Hematopoietic multipotent progenitor cell treated with erythropoietin and hydrocortisone succinate and interleukin-3 and kit ligand, for 15 days (in vitro differentiated cells): ENCODE data around the gene ECI1.
A peak's percentile ranks its signal among the peaks of the same experiment; 100 is the strongest.
"Not testable (repeated sequence)": the region's sequence is repeated elsewhere in the genome, so short reads cannot be mapped to it uniquely, and the experiment has no call there.

ENCODE experiments used
- DNase-seq: peaks from one replicate; pipeline ENCODE4 v3.0.0-alpha.2; 2015; ENCODE audit warnings: low spot score

ECI1 gene

GRCh38 chr16:2210386-2211365, 40.7 kb downstream of the ECI1 start, which contains the start of gene BRICD5:
Gene BRICD5, minus strand, starts transcription at chr16:2210863. Its CDS starts 30 bp downstream, at chr16:2210833.
- DNase-seq, result no peak

DNA sequence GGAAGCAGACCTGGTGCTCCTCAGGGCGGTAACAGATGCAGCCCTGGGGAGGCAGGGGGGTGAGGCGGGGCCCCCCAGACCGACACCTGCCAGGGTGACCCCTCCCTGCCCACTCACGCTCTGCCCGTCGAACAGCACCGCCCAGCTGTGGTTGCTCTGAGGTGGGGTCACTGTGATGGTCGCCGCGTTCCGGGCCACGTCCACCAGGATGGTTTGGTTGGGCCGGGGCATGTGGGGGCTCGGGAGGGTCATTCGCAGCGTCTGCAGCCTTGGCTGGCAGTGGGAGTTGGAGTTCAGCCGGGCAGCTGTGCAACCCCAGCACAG, 41.4 kb downstream of the ECI1 start:
- no peak for DNase-seq

DNA sequence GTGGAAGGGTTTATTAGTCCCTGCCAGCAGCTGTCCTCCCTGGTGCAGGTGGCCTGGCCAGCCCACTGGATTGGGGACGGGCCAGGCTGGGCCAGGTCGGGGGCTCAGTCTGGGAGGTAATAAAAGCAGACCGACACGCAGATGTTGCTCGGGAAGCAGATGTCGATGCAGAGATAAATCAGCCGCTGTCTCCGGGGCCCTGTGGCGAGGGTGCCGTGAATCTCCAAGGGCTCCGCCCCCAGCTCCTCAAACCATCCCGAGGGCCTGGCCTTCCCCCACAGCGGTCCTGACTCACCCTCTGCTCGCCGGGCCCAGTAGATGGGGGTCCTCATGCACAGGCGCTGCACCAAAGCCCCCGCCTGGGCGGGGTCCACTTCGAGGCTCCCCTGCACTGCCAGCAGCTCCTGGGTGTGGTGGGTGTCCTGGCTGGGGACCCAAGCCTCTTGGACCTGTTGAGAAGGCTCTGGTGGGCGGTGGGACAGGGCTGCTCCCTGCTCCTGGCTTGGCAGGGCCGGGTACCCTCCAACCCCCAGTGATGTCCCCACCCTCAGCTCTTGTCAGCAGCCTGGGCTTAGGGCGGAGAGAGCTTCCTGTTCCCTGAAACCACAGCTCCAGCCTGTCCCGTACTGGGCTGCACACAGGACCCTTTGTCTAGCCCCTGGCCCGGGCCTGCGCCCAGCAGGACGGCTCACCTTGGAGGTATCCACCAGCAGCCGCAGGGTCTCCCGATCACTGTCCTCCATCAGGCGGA, 42.0 kb downstream of the ECI1 start:
- DNase-seq, result no peak

DNA sequence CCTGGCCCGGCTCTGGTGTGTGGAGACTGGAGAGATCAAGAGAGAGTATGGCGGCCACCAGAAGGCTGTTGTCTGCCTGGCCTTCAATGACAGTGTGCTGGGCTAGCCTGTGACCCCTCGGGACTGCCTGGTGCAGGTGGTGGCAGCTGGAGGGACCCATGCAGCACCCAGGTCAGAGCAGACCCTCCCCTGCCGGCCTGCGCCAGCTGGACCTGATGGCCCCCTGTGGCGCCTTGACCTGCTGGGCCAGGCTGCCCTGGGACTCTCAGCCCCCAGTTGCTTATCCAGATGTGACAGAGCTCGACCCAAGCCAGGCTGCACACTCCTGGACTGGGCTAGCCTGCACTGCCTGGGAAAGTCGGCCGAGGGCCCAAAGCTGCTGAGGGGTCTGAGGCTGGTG, 42.6 kb downstream of the ECI1 start:
- no peak for DNase-seq

DNA sequence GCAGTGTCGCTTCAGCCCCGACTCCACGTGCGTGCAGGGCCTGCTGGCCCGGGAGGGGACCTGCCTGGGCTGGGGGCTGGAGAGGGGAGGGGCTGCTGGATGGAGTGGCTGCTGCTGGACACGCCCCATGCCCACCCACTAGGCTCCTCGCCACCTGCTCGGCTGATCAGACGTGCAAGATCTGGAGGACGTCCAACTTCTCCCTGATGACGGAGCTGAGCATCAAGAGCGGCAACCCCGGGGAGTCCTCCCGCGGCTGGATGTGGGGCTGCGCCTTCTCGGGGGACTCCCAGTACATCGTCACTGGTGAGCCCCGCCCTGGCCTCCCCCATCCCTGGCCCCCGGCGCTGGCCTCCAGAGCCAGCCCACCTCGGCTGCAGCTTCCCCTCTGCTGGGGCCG, 43.1 kb downstream of the ECI1 start:
- DNase-seq, result no peak

DNA sequence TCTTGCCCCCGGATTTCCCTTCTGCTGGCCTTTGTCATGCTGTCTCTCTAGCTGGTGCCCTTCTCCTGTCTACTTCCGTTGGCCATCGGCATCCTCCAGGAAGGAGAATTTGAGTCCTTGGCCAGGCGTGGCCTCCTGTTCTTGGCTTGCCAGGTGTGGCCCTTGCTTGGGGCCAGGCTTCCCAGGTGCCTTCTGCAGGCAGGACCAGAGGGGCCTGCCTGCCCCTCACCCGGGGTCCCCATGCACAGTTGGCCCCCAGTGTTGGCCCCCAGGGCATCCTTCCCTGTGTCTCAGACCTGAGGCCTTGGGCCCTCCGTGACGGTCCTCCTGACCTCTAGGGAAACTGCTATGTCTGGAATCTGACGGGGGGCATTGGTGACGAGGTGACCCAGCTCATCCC, 43.5 kb downstream of the ECI1 start:
- DNase-seq, result no peak

- no peak for DNase-seq
These were observed 44.5 kb downstream of the ECI1 start for GRCh38 chr16:2206780-2207433.

DNA sequence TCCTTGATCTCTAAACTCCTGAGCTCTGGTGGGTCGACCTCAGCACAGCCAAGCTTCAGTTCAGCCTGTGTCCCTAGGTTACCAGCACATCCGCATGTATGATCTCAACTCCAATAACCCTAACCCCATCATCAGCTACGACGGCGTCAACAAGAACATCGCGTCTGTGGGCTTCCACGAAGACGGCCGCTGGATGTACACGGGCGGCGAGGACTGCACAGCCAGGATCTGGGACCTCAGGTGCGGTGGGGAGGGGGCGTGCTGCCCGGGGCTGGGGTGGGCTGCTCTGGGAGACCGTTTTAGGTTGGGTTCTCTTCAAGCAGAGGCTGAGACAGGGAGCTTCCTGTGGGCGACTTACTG, 45.0 kb downstream of the ECI1 start:
- no peak for DNase-seq

- DNase-seq, result no peak
These were observed 45.4 kb downstream of the ECI1 start for GRCh38 chr16:2205967-2206313.

DNA sequence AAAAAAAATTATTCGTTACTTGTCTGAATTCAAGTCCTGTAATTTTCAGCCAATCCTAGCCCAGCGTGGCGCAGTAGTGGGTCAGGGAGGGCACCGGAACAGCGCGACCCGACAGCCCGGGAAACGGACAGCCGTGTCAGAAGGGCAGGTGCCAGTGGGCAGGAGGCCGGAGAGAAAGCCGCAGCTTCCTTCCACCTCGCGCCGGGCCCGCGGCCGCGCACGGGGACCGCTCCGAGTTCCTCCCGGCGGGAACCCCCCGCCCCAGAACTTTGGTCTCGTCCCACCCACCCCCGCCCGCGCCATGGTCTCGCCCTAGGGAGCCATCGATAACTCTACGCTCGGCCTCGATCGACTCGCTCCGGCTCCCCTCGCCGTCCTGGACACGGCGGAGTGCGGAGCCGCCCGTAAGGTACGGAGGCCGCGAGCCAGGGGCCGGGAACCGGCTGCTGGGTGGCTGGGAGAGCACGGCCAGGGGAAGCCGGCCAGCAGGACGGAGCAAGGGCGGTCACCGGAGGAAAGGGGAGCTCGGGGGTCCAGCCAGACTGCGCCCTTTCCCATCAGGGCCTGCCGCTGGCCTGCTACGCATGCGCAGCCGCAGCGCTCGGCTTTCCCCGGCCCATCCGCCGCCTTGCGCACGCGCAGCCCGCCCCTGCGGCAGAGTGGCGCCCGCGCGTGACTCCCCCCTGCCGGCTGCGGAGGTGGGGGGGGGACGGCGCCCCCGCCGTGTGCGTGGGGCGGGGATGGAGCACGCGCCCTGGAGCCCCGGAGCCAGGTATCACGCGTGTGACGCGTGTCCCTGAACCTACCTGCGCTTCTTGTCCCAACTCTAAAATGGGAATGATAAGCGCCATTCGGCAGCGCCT, 46.1 kb downstream of the ECI1 start, which contains the start of gene MLST8:
Gene MLST8, plus strand, starts transcription at position 351 of the 863 bp plus-strand sequence. CDS start 632 bp downstream, outside the sequence.
- DNase-seq, result peak; percentile 90

DNA sequence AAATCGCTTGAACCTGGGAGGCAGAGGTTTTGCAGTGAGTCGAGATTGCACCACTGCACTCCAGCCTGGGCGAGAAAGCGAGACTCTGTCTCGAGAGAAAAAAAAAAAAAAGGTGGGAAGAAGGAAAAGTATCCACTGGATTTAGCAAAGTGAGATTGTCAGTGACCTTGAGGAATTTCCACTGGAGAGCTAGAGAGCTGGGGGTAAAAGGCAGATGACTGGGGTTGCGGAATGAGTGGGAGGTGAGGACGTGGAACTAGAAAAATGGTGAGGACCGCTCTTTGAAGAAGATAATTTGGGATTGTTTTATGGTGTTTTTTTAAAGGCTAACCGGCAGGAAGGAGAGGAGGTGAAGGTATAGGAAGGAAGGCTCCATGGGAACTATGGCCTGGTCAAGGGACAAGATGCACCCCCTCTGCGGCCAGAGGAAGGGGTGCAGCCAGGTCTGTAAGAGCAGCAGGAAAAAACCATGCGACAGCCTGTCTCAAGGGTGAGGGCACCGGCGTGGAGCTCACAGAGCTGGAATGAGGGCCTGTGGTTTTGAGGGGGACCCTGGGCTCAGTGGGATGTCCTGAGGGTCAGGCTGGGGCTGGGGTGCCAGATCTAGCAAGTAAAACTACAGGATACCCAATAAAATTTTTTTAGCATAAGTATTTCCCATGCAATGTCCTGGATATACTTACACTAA, 46.8 kb downstream of the ECI1 start:
- no peak for DNase-seq

DNA sequence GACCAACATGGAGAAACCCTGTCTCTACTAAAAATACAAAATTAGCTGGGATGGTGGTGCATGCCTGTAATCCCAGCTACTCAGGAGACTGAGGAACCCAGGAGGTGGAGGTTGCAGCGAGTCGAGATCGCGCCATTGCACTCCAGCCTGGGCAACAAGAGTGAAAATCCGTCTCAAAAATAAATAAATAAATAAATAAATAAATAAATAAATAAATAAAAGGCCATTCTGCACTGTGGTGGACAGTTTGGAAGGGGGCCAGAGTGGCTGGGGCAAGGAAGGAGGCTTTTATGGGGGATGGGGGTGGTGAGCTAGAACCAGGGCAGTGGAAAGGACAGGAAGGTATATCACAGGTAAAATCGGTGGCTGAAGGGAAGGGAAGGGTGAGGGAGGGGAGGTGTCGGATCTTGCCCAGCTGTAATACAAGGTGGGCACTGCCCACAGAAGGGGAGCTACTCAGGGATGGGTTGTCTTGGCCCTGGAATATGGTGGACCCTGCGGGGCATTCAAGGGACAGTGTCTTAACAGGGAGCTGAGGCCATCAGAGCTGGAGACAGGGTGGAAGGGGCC, 48.2 kb downstream of the ECI1 start:
- not testable (repeated sequence) for DNase-seq

- no peak for DNase-seq
These were observed 51.1 kb downstream of the ECI1 start for GRCh38 chr16:2200313-2200712.

GRCh38 chr16:2199621-2200139, 51.7 kb downstream of the ECI1 start:
- no peak for DNase-seq

GRCh38 chr16:2199095-2199494, 52.3 kb downstream of the ECI1 start:
- no peak for DNase-seq

DNA sequence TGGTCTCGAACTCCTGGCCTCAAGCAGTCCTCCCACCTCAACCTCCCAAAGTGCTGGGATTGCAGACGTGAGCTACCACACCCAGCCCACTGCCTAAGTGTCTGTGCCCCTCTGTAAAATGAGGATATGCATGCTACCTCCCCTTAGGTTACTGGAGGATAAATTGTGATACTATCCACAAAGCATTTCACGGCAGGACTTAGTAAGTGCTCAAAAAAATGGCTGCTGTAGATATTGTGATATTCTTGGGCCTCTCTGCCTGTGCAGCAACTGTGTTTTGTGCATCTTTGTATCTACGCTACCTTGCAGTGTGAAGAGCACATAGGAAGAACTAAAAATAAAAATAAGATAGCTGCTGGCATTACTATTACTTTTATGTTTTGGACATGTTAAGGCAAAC, 53.1 kb downstream of the ECI1 start:
- no peak for DNase-seq

DNA sequence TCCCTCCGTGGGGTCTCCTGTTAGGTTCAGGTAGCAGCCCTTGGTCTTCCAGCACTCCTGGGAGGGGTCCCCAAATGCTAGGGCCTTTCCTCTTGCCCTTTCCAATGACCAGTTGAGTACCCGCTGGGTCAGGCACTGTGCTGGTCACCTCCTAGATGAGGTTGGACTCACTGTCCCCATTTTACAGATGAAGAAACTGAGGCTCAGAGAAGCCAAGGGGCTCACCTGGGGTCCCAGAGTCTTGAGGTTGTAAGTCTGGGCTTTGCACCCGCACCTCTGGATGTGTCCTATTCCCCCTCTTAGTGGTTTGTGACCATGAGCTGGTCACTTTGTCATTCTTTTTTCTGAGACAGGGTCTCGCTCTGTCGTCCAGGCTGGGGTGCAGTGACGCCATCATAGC, 53.6 kb downstream of the ECI1 start:
- no peak for DNase-seq

- no peak for DNase-seq
These were observed 54.3 kb downstream of the ECI1 start for GRCh38 chr16:2196981-2197511.

DNA sequence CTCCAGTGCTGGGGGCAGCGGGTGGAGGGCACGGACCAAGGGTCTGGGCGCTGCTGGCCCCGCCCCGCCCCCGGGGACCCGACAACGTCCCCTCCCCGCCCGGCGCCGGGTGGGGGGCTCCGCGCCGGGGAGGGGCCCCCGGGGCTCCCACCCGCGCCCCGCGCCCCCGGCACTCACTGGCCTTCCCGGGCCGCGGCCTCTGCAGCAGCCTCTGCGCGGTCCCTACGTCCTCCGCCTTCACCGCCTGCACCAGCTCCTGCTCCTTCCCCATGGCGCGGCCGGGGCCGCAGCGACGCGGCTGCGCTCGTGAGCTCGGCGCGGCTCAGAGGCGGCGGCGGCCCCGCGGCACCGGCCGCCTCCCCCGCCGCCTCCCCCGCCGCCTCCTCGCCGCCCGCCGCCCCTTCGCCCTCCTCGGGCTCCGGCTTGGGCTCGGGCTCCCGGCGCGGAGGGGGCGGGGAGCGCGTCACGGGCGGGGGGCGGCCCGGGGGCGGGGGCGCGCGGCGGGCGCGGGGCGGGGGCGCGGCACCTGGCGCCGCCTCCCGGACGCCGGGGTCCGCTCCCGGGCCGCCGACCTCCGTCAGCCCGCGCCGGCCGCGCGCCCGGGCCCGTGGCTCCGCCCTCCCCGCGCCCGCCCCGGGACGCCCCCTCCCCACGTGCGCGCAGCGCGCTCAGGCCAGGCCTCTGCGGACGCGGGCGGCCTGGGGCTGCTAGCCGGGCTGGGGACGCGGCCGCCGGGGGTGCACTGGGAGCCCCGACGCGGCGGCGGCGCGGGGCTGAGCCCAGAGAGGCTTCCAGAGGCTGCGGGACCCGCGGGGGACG, 55.0 kb downstream of the ECI1 start, which contains the start of gene CASKIN1:
Gene CASKIN1, minus strand, starts transcription at position 444 of the 819 bp plus-strand sequence. Its CDS starts 173 bp downstream, at position 271.
- DNase-seq, result no peak
